Osteoblast (primary cell): ENCODE measurements around the gene SERPINB8. TPM values are rescaled to one million over a fixed set of nuclear protein-coding genes. Genes with fewer than 3 reads are reported as not detected.
A peak's percentile ranks its signal among the peaks of the same experiment; 100 is the strongest.

ENCODE experiments used
- DNase-seq: peaks from one replicate; pipeline ENCODE4 v3.0.0; 2011; ENCODE audit warnings: low spot score, mixed read lengths; ENCODE audit not compliant: insufficient read length; ENCODE audit errors: missing footprints
- H2AFZ ChIP-seq: 2 replicates; pipeline ENCODE4 v1.6.0; 2011; ENCODE audit warnings: mild to moderate bottlenecking, low read length
- H3K27ac ChIP-seq: 2 replicates; pipeline ENCODE4 v1.5.1; 2011; ENCODE audit warnings: mild to moderate bottlenecking, low read depth, low read length, moderate library complexity
- H3K27me3 ChIP-seq: 2 replicates; pipeline ENCODE4 v1.6.0; 2012; ENCODE audit warnings: mild to moderate bottlenecking, control low read depth, inconsistent platforms, low read length, moderate library complexity; ENCODE audit not compliant: insufficient read depth
- H3K36me3 ChIP-seq: 2 replicates; pipeline ENCODE4 v1.5.1; 2011; ENCODE audit warnings: mild to moderate bottlenecking, low read length, control low read depth, moderate library complexity; ENCODE audit not compliant: insufficient read depth
- H3K4me1 ChIP-seq: 2 replicates; pipeline ENCODE4 v1.5.1; 2011; ENCODE audit warnings: mild to moderate bottlenecking, low read length, control low read depth, moderate library complexity; ENCODE audit not compliant: insufficient read depth
- H3K4me2 ChIP-seq: 2 replicates; pipeline ENCODE4 v1.6.0; 2011; ENCODE audit warnings: mild to moderate bottlenecking, low read length; ENCODE audit not compliant: insufficient read depth
- H3K4me3 ChIP-seq: fragments of 200-600 bp; sonication (generic); 3 replicates; pipeline ENCODE4 v1.5.1; 2012; ENCODE audit warnings: mild to moderate bottlenecking, low read length, inconsistent platforms; ENCODE audit not compliant: insufficient read depth
- H3K79me2 ChIP-seq: 2 replicates; pipeline ENCODE4 v1.6.0; 2012; ENCODE audit warnings: mild to moderate bottlenecking, low read length, control low read depth, inconsistent platforms; ENCODE audit not compliant: insufficient read depth
- H3K9me3 ChIP-seq: 2 replicates; pipeline ENCODE4 v1.5.1; 2011; ENCODE audit warnings: low read depth, low read length, control low read depth
- H4K20me1 ChIP-seq: 2 replicates; pipeline ENCODE4 v1.6.0; 2012; ENCODE audit warnings: mild to moderate bottlenecking, low read length, control low read depth; ENCODE audit not compliant: insufficient read depth
- CTCF ChIP-seq: IDR thresholded peaks from 2 replicates; pipeline ENCODE4 v1.5.1; 2011; ENCODE audit warnings: mild to moderate bottlenecking, low read depth, low read length, moderate library complexity; ENCODE audit errors: extremely low read depth
- total RNA-seq: library from RNA; depleted of rRNA; stranded (reverse); fragments of >200 nt; gene quantifications from 2 replicates; pipeline ENCODE4 v1.2.3, GENCODE V29; 2012

Gene SERPINB8
- total RNA-seq, 1 donor = 30.4 TPM

GRCh38 chr18:63981719-63982118, 11.8 kb downstream of the SERPINB8 start:
- TF ChIP-seq CTCF = no peak
- peaks cover under 1% of the 10 kb centered on the region for H4K20me1 ChIP-seq
- H3K27me3 ChIP-seq = no peaks in the 10 kb centered on the region
- peaks cover 41% of the 10 kb centered on the region for H3K79me2 ChIP-seq
- no peak overlapping the region for H3K27ac ChIP-seq
- H3K4me3 ChIP-seq = no peak overlapping the region
- H2AFZ ChIP-seq = no peak overlapping the region
- H3K4me1 ChIP-seq = peaks cover 4% of the 10 kb centered on the region
- peaks cover 39% of the 10 kb centered on the region for H3K36me3 ChIP-seq
- H3K9me3 ChIP-seq = no peaks in the 10 kb centered on the region
- H3K4me2 ChIP-seq = no peak overlapping the region
- DNase-seq = no peak

GRCh38 chr18:63982361-63982760, 12.5 kb downstream of the SERPINB8 start:
- H3K27me3 ChIP-seq = no peaks in the 10 kb centered on the region
- no peaks in the 10 kb centered on the region for H3K9me3 ChIP-seq
- no peak overlapping the region for H3K4me2 ChIP-seq
- peaks cover 36% of the 10 kb centered on the region for H3K79me2 ChIP-seq
- no peak overlapping the region for H3K4me3 ChIP-seq
- H3K4me1 ChIP-seq = peaks cover 4% of the 10 kb centered on the region
- no peaks in the 10 kb centered on the region for H4K20me1 ChIP-seq
- peaks cover 45% of the 10 kb centered on the region for H3K36me3 ChIP-seq
- TF ChIP-seq CTCF = no peak
- H3K27ac ChIP-seq = no peak overlapping the region
- H2AFZ ChIP-seq = no peak overlapping the region
- DNase-seq = no peak

- H3K4me1 ChIP-seq = no peaks in the 10 kb centered on the region
- H3K27ac ChIP-seq = no peak overlapping the region
- TF ChIP-seq CTCF = no peak
- H3K4me2 ChIP-seq = no peak overlapping the region
- H4K20me1 ChIP-seq = no peaks in the 10 kb centered on the region
- H2AFZ ChIP-seq = no peak overlapping the region
- no peak overlapping the region for H3K4me3 ChIP-seq
- no peaks in the 10 kb centered on the region for H3K79me2 ChIP-seq
- H3K27me3 ChIP-seq = no peaks in the 10 kb centered on the region
- H3K36me3 ChIP-seq = peaks cover 38% of the 10 kb centered on the region
- no peak for DNase-seq
- H3K9me3 ChIP-seq = no peaks in the 10 kb centered on the region
Observed at GRCh38 chr18:63986885-63987284, 17.0 kb downstream of the SERPINB8 start.

GRCh38 chr18:63987743-63988142, 17.9 kb downstream of the SERPINB8 start:
- Histone ChIP-seq H2AFZ (no peak overlapping the region), H3K36me3 (peaks cover 31% of the 10 kb centered on the region), H3K27ac (no peak overlapping the region), H3K4me1 (no peaks in the 10 kb centered on the region), H3K4me3 (no peak overlapping the region), H3K4me2 (no peak overlapping the region), H3K9me3 (no peaks in the 10 kb centered on the region), H4K20me1 (no peaks in the 10 kb centered on the region), H3K79me2 (no peaks in the 10 kb centered on the region), H3K27me3 (no peaks in the 10 kb centered on the region)
- no peak for TF ChIP-seq CTCF
- DNase-seq = peak; percentile 31
